Astrocyte of the cerebellum (primary cell): ENCODE measurements around the gene EIF2B4.

Experiments
- DNase-seq: peaks from one replicate; pipeline ENCODE4 v3.0.0-alpha.2; 2011; ENCODE audit warnings: low read depth
- H3K4me3 ChIP-seq: 2 replicates; pipeline ENCODE4 v1.5.1; 2011; ENCODE audit warnings: mild to moderate bottlenecking, low read depth, low read length, moderate library complexity
- CTCF ChIP-seq: IDR thresholded peaks from 2 replicates; pipeline ENCODE4 v1.5.1; 2012; ENCODE audit warnings: low read length, low read depth, moderate library complexity, mild to moderate bottlenecking; ENCODE audit errors: missing control alignments
- in situ Hi-C: cut with HindIII; loops from 2 replicates; pipeline ENCODE4 v1.10.0; 2017; ENCODE audit warnings: low sequenced_read_pairs

EIF2B4 gene

GRCh38 chr2:27407798-27408491 is 37.8 kb upstream of the EIF2B4 start:
- in situ Hi-C loops: no loop called here
- H3K4me3 ChIP-seq: peak overlapping the region; percentile 96
- TF ChIP-seq CTCF: peak; percentile 58
- peak; percentile 48 for DNase-seq

- DNase-seq: peak; percentile 45
- H3K4me3 ChIP-seq: no peak overlapping the region
- in situ Hi-C loops: no loop called here
- TF ChIP-seq CTCF: no peak
These were observed 30.4 kb upstream of the EIF2B4 start for GRCh38 chr2:27400348-27401135.

GRCh38 chr2:27398962-27399361 is 28.8 kb upstream of the EIF2B4 start:
- DNase-seq: no peak
- in situ Hi-C loops: no loop called here
- no peak for TF ChIP-seq CTCF
- no peak overlapping the region for H3K4me3 ChIP-seq

GRCh38 chr2:27393225-27393624 is 23.1 kb upstream of the EIF2B4 start:
- no peak overlapping the region for H3K4me3 ChIP-seq
- DNase-seq: no peak
- TF ChIP-seq CTCF: no peak
- in situ Hi-C loops: no loop called here

GRCh38 chr2:27390822-27391679 is 20.9 kb upstream of the EIF2B4 start:
- in situ Hi-C loops: no loop called here
- H3K4me3 ChIP-seq: no peak overlapping the region
- no peak for TF ChIP-seq CTCF
- DNase-seq: no peak

- no peak overlapping the region for H3K4me3 ChIP-seq
- DNase-seq: no peak
- TF ChIP-seq CTCF: no peak
- in situ Hi-C loops: no loop called here
These were observed 11.5 kb upstream of the EIF2B4 start for GRCh38 chr2:27381577-27382181.
